Measurements from ENCODE around the gene ABCA1.
"Not testable (repeated sequence)": the region's sequence is repeated elsewhere in the genome, so short reads cannot be mapped to it uniquely, and the experiment has no call there.

Gene ABCA1

DNA sequence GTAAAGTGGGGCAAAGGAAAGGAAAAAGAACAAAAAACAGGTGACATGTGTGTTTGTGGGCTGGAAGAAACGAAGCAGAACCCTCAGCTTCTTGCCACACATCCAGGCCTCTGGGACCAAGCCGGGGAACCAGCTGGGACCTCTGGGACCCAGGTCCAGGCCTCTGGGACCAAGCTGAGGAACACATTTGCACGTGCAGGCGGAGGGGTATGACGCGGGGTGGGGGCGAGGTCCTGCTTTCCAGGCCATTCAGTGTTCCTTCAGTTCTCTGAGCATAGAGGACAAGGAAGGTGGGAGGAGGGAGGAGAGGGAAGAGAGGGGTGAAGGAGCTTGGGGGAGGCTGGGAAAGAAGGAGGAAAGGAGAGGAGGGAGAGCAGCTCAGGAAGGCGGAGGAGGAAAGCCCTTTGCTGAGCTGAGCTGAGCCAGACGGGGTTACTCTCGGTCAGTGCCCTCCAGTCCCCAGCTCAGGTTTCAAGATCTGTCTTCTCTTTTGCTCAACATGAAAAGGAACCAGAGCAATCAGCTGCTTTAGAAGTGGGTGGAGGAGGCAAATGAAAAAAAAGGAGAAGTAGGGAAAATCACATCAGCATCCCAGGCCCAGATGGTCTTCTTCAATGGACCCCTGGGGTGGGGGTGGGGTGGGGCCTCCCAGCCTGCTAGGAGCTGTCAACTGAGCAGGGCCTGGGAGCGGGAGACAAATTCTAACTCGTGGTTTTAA, 59.1 kb downstream of the ABCA1 start:
- DNase-seq: no peak

DNA sequence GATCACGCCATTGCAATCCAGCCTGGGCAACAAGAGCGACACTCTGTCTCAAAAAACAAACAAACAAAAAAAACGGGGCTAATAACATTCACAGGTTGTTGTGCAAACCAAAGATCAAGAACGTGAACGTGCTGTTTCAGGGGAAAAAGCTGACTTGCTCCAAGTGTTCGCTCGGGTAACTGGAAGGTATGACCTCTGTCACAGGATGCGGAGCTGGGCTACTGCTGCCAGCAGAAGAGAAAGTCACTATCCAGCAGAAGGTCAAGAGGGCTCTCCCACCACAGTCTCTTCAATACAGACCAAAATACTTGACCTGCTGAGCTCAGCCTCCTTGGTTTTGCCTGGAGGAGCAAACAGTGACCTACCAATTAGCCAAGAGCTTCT, 59.7 kb downstream of the ABCA1 start:
- no peak for DNase-seq

- no peak for DNase-seq
Measured at GRCh38 chr9:104866191-104866590, 61.8 kb downstream of the ABCA1 start.

DNA sequence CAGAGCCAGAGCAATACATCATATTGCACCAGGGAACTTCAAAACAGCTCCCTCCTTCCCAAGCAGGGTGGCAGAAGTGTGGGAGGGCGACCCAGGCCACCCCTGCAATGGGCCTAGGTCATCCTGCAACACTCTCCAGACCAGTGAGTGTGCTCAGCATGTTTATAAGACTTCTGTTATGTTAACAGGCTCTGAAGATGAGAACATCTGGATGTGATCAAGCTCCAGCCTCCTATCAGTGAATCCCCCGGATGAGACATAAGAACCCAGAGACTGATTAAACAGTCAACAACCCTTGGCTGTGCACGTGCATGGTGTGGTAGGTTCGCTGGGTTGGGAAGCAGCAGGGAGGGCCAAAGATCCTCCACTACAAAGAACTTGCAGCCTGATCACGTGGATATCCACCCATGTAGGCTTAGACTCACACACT, 63.3 kb downstream of the ABCA1 start:
- DNase-seq: no peak

GRCh38 chr9:104863180-104863883, 64.6 kb downstream of the ABCA1 start:
- DNase-seq: peak; percentile 8

DNA sequence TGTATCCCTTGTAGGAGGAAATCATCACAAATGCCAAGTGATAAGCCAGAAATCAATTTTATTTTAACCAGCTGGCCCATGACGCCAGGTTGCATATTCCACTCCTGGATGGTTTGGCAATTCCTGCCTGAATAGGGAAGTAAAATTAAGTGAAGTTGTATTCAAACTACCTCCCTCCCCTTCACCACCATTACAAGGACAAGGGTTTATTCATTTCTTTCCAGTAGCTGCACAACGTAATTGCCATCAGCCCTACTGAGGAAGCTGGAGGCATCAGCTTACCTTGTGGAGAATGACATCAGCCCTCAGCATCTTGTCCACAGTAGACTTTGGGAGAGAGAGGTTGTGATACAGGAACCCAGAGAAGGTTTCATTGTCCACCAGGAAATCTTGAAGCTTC, 66.6 kb downstream of the ABCA1 start:
- DNase-seq: no peak

- no peak for DNase-seq
Measured at GRCh38 chr9:104860263-104860662, 67.7 kb downstream of the ABCA1 start.

DNA sequence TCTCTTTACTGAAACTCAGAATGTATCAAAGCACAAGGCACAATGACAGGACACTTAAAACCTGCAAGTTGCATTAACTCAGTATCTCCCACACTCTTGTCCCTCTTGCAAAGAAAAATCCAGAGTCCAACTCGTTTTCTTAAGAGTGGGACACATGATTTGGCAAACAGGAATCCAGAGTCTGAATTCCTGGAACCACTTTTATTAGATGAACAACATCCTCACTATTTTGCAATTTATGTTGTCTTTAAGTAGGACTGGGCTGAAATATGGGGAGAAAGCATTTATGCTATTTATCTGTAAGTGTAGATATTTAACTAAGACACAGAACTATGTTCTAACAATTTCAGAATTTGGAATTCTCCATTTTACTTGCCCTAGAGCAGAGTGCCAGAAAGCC, 69.1 kb downstream of the ABCA1 start:
- no peak for DNase-seq

DNA sequence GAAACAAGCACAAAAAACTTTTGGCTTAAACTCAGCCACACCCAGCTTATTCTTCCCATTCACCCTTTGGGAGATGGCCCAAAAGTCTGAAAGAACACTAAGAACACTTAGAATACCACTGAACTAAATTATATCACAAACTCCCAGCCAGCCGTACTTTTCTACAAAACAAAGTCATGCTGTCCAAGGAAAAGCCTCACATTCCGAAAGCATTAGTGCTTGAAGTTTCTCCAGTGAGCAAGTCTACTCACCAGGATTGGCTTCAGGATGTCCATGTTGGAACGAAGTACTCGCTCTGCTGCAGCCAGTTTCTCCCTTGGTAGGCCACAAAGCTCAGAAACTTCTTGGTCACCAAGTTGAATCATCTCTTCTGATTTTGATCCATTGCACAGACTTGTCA, 69.7 kb downstream of the ABCA1 start:
- DNase-seq: no peak

DNA sequence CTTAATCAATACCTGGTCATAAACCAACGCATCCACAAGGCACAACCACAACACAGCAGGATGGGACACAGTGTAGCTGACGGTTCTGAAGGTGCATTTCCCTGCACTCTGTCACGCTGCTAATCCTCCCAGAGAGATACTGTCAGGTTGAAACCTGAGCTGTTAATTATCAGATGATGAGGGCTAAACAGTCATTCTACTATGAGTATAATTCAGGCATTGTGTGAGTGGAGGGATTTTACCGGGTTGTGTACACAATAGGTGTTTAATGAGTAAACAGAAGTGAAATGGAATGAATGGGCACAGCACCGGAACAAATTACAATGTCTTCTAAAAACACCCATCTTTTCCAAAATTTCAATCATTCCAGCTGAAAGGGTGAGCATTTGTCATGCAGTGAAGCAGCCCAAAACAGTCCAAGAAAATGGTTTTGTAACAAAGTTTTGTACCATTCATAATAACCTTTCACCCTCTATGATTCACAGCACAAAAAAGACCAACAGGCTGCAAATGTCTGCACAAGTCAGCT, 71.5 kb downstream of the ABCA1 start:
- no peak for DNase-seq

DNA sequence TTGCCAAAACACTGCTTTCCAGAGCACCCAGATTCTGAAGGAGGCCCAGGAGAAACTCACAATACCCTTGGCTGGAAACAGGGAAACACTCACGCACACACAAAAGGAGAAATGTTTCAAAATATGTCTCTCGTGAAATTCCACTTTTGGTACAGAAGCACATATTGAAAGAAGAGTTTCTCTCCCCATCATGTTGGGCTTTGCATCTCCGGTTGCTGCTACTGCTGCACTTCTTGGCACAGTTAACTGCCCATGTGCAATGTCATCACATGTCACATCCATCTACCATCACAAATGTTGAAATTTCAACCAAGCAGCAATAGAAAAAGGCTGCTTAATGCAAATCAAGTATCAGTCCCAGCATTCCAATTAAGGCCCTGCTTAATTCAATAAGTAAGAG, 72.1 kb downstream of the ABCA1 start:
- DNase-seq: no peak

- not testable (repeated sequence) for DNase-seq
Measured at GRCh38 chr9:104855258-104855657, 72.7 kb downstream of the ABCA1 start.

DNA sequence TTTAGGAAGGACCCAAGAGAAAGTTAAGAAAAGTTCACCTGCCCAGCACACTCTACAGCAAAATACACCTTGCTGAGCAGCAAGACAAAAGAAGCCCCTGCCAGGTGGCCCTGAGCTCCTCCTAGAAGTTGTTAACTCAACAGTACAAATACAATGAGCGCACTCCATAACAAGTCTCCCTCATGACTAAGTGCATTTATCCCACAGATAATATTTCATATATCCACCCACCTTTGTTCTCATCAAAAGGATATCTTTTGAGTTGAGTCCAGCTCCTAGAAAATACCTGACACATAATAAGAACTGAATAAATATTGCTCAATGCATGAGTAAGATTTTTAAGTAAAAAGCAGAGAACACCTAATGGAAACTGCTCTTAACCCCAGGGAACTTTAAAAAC, 73.3 kb downstream of the ABCA1 start:
- DNase-seq: no peak

- DNase-seq: no peak
Measured at GRCh38 chr9:104853683-104854082, 74.3 kb downstream of the ABCA1 start.

DNA sequence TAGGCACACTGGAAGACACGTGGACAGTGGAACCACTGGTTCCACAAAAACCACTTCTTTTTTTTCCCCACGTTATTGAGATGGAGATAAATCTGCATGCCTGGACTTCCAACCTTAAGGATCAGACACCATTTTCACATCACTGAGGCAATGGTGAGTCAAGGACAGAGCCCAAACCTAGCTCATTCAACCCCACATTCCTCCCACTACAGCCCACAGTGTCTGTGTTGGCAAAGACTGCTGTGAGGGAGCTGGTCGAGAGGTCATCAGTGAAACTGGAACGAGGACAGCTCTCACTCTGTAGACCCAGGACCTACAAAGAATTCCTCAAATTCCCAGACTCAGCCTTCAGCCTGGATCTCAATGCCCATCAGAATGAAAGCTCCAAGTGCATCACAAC, 74.8 kb downstream of the ABCA1 start:
- no peak for DNase-seq

DNA sequence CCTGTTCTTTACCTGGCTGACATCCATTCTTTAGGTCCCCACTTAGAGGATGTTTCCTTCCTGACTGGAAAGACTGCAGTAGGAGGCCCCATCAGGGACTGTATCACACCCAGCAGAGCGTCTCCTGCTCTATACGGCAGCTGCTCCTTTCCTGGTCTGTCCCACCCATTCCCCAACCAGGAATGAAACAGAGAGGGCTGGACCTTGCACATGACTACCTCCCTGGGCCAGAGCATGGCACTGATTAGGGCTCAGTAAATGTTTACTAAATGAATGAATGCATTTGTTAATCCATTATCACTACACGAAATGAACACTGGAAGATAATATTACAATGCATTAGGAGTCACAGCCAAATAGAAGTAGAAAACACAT, 76.4 kb downstream of the ABCA1 start:
- no peak for DNase-seq

GRCh38 chr9:104850786-104851545, 77.0 kb downstream of the ABCA1 start:
- no peak for DNase-seq

DNA sequence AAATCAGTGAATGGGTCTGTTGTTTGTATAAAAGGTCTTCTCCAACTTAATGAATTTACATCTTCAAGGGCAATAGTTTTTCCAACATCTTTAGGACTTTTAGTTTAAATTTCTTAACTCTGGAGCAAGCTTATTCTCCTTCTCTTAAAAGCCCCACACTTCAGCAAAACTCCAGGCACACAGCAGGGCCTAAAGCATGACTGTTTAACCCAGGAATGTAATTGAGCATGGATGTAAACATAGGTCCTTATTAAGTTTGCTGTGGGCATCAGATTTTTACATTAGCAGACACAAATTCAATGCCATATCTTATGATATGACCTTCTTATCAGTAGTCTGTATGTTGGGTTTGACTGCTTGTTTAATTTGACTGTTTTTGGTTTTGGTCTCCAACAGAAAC, 78.9 kb downstream of the ABCA1 start:
- no peak for DNase-seq

DNA sequence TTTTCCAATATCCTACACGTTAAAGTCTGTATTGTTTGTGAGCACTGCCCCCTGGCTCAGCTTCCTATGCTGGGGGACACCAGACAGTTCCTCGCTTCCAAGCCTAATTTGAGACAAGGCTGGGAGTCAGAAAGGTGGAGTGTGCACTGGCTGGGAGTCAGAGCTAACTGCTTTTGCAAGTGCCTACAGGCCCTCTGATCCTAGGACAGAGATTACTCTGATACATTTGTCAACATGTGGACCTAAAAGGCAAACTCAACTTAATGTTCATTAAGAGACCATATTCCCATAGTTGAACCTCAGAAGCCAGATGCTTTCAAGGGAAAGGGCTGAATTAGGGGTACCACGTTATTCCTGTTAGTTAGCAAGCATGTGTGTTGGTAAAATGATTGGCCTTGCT, 83.2 kb downstream of the ABCA1 start:
- DNase-seq: no peak

- no peak for DNase-seq
Measured at GRCh38 chr9:104843644-104844240, 84.2 kb downstream of the ABCA1 start.

GRCh38 chr9:104842698-104843097, 85.3 kb downstream of the ABCA1 start:
- DNase-seq: no peak

- DNase-seq: no peak
Measured at GRCh38 chr9:104841601-104842141, 86.3 kb downstream of the ABCA1 start.

DNA sequence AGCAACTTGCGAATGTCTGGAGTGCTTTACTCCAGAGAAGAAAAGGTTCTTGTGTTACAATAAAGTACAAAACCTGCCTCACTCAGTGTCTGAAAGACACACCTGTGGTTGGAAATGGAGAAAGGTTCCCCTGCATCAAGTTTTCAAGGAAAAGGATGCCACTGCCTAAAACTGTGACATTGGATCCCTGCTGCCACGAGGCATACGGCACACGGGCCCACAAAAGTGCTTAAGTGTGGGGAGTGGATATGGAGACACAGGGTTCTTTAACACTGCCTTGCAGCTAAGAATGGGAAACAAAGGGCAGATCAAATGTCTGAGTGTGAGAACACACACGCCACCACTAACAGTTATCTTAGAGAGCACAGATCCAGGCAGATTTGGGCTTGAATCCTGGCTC, 89.0 kb downstream of the ABCA1 start:
- no peak for DNase-seq

All from NK-92 treated with Interleukin-12 subunit alpha and Interleukin-12 subunit beta, amount 100 ng/mL, for 24 hours (cell line).